ENCODE results near the gene DCAF5. TPM values are rescaled to one million over a fixed set of nuclear protein-coding genes. Genes with fewer than 3 reads are reported as not detected.
A peak's percentile ranks its signal among the peaks of the same experiment; 100 is the strongest.

DCAF5 gene
- total and polyA plus RNA-seq, 9 donors = 24.9 to 50.1 (median 42.4) TPM

- Histone ChIP-seq H3K4me3 (no peak overlapping the region), H3K36me3 (no peaks in the 10 kb centered on the region), H3K27ac (peak overlapping the region in 1 of 2 donors; percentile 63), H3K9me3 (no peaks in the 10 kb centered on the region), H3K4me1 (ENCODE audit: insufficient read depth) (peaks cover 37% of the 10 kb centered on the region), H3K27me3 (no peaks in the 10 kb centered on the region)
- no peak for TF ChIP-seq CTCF (IDR thresholded peaks at IDR 0.05)
- no peak for TF ChIP-seq POLR2A (IDR thresholded peaks at IDR 0.05)
- no peak for TF ChIP-seq EP300 (IDR thresholded peaks at IDR 0.05)
- whole genome bisulfite sequencing, 3 donors = 26 to 36% (median 26%) methylated on average over 3 of the region's 3 CpGs
- no peak for DNase-seq
- intact Hi-C loops (cut with DNase I) = loop anchor here (5.0 to 10.0 kb wide), 4 partner anchors 57 to 67 kb away; partner anchors contain the start of gene ACTN1 (in 2 of the 4)
Observed at GRCh38 chr14:69042299-69042698, 110.6 kb downstream of the DCAF5 start.

- Histone ChIP-seq H3K4me1 (ENCODE audit: insufficient read depth) (peaks cover 36% of the 10 kb centered on the region), H3K4me3 (no peak overlapping the region), H3K36me3 (no peaks in the 10 kb centered on the region), H3K27me3 (no peaks in the 10 kb centered on the region), H3K9me3 (no peaks in the 10 kb centered on the region), H3K27ac (no peak overlapping the region)
- TF ChIP-seq CTCF (IDR thresholded peaks at IDR 0.05) = no peak
- TF ChIP-seq EP300 (IDR thresholded peaks at IDR 0.05) = no peak
- no peak for TF ChIP-seq POLR2A (IDR thresholded peaks at IDR 0.05)
- no peak for DNase-seq
- WGBS, 3 donors = 60 to 75% (median 69%) methylated on average over 7 of the region's 7 CpGs
- intact Hi-C loops (cut with DNase I) = loop anchor here (5.0 to 10.0 kb wide), 4 partner anchors 57 to 67 kb away; partner anchors contain the start of gene ACTN1 (in 2 of the 4)
Observed at GRCh38 chr14:69041783-69042182, 111.1 kb downstream of the DCAF5 start.

- Histone ChIP-seq H3K36me3 (no peaks in the 10 kb centered on the region), H3K4me3 (no peak overlapping the region), H3K9me3 (no peaks in the 10 kb centered on the region), H3K27me3 (no peaks in the 10 kb centered on the region), H3K4me1 (ENCODE audit: insufficient read depth) (peaks cover 23% of the 10 kb centered on the region), H3K27ac (no peak overlapping the region)
- DNase-seq = no peak
- no peak for TF ChIP-seq EP300 (IDR thresholded peaks at IDR 0.05)
- TF ChIP-seq POLR2A (IDR thresholded peaks at IDR 0.05) = no peak
- no peak for TF ChIP-seq CTCF (IDR thresholded peaks at IDR 0.05)
- WGBS, 3 donors = 77 to 85% (median 85%) methylated on average over 2 of the region's 2 CpGs
- intact Hi-C loops (cut with DNase I) = loop anchor here (5.0 to 10.0 kb wide), 4 partner anchors 56 to 66 kb away; partner anchors contain the start of gene ACTN1 (in 2 of the 4)
Observed at GRCh38 chr14:69040353-69040752, 112.6 kb downstream of the DCAF5 start.

GRCh38 chr14:69039288-69039628, 113.7 kb downstream of the DCAF5 start:
- intact Hi-C loops (cut with DNase I) = no loop called here
- no peak for TF ChIP-seq POLR2A (IDR thresholded peaks at IDR 0.05)
- no peak for TF ChIP-seq EP300 (IDR thresholded peaks at IDR 0.05)
- no peak for TF ChIP-seq CTCF (IDR thresholded peaks at IDR 0.05)
- no peaks in the 10 kb centered on the region for H3K27me3 ChIP-seq
- peaks cover 14% of the 10 kb centered on the region for H3K4me1 ChIP-seq (ENCODE audit: insufficient read depth)
- no peak overlapping the region for H3K4me3 ChIP-seq
- DNase-seq = no peak
- H3K36me3 ChIP-seq = no peaks in the 10 kb centered on the region
- H3K27ac ChIP-seq = no peak overlapping the region
- no peaks in the 10 kb centered on the region for H3K9me3 ChIP-seq

All from ovary (tissue), 9 donors.